Keratinocyte (primary cell): Measurements from ENCODE around the gene CCDC54.

Experiments
- CTCF ChIP-seq, 3 experiments: IDR thresholded peaks in 1 of 3; conservative IDR thresholded peaks in 1 of 3; optimal IDR thresholded peaks in 1 of 3; 2 replicates in 2 of 3; 3 replicates in 1 of 3; pipeline versions ENCODE3 to v1.5.1; 2011; ENCODE audit warnings: low read length in 3 of 3, mild to moderate bottlenecking in 3 of 3, moderate library complexity in 2 of 3, control low read depth in 1 of 3, inconsistent platforms in 1 of 3; ENCODE audit not compliant: insufficient read depth in 2 of 3; ENCODE audit errors: extremely low read depth in 1 of 3
- EZH2 ChIP-seq: IDR thresholded peaks from one replicate; pipeline ENCODE4 v1.6.1; 2012; ENCODE audit warnings: inconsistent platforms, mild to moderate bottlenecking, low read length, moderate library complexity

DNA sequence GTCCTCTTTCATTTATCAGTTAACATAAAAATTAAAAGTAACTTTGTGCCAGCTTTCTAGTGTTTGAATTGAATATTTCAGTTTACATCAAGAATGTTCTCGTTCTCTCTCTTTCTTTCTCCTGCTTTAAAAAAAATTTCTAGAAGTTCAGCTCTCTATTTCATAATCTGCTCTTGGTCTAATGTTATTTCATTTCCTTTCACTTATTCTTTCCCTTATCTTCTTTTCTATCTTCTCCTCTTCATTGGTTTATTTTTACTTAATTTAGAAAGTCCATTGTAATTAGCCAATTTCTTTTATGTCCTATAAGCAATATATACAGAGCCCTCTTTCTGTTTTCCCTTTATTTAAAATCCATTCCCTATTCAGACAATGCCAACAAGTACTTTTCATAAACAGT, 44.6 kb downstream of the CCDC54 start:
- no peak for TF ChIP-seq CTCF (optimal IDR thresholded peaks at IDR 0.05 in 1 of 3, IDR thresholded peaks at IDR 0.05 in 1 of 3, conservative IDR thresholded peaks at IDR 0.05 in 1 of 3; ENCODE audit: extremely low read depth in 1 of 3, insufficient read depth in 2 of 3, low read length in 3 of 3)
- no peak for TF ChIP-seq EZH2
